ENCODE results near the gene CWC27. TPM values are rescaled to one million over a fixed set of nuclear protein-coding genes. Genes with fewer than 3 reads are reported as not detected.

Gene CWC27
- total RNA-seq, 1 donor from 2014 or later = 56.6 TPM

- peaks cover 5% of the 10 kb centered on the region for H3K36me3 Mint-ChIP-seq
- Histone ChIP-seq H3K27ac (peak overlapping the region; percentile 9), H3K9ac (no peak overlapping the region), H3K4me2 (peak overlapping the region; percentile 61), H3K9me3 (ENCODE audit: low read depth) (no peaks in the 10 kb centered on the region), H3K36me3 (no peaks in the 10 kb centered on the region), H3K79me2 (ENCODE audit: low read depth) (no peaks in the 10 kb centered on the region), H3K4me1 (peaks cover 17% of the 10 kb centered on the region), H4K20me1 (ENCODE audit: low read depth) (no peaks in the 10 kb centered on the region), H3K27me3 (no peaks in the 10 kb centered on the region), H3F3A (ENCODE audit: low read depth) (peaks cover 12% of the 10 kb centered on the region), H2AFZ (replicated peaks) (peak overlapping the region; percentile 40), H3K4me3 (no peak overlapping the region)
- TF ChIP-seq CTCF (IDR thresholded peaks at IDR 0.05) (no peak), EZH2 (IDR thresholded peaks at IDR 0.05) (no peak), EZH2phosphoT487 (IDR thresholded peaks at IDR 0.05) (no peak)
- peak overlapping the region; percentile 21 for H3K27ac Mint-ChIP-seq
- peaks cover 11% of the 10 kb centered on the region for H3K9me3 Mint-ChIP-seq
- H3K27me3 Mint-ChIP-seq (ENCODE audit: insufficient read depth, low read depth) = no peaks in the 10 kb centered on the region
- peak; percentile 76 for DNase-seq (ENCODE audit: low spot score)
- no peak overlapping the region for H3K4me3 Mint-ChIP-seq
- H3K4me1 Mint-ChIP-seq = no peaks in the 10 kb centered on the region
Observed at GRCh38 chr5:64939772-64940510, 171.2 kb downstream of the CWC27 start.

DNA sequence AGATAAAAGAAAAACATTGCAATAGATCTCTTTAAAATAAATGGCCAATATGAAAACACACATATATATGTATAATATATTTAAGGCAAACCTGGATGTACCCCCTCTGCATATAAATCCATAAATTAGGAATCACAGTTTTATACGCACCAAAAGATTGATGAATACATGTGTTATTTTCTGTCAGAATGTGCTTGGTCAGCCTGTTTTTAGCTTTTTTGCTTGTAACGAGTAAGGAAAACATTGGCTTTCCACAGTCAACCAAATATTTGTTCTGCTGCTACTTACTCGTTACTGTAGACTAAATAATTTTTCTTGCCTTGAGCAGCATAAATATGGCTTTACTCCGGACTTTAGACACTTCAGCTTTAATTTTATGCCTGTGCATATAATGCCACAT lies 173.7 kb downstream of the CWC27 start:
- no peak overlapping the region for H3K27ac Mint-ChIP-seq
- no peak for TF ChIP-seq CTCF (IDR thresholded peaks at IDR 0.05)
- no peak for TF ChIP-seq EZH2 (IDR thresholded peaks at IDR 0.05)
- H3K9me3 ChIP-seq (ENCODE audit: low read depth) = no peaks in the 10 kb centered on the region
- H3K27me3 Mint-ChIP-seq (ENCODE audit: insufficient read depth, low read depth) = no peaks in the 10 kb centered on the region
- H2AFZ ChIP-seq (replicated peaks) = no peak overlapping the region
- DNase-seq (ENCODE audit: low spot score) = no peak
- H3K27ac ChIP-seq = no peak overlapping the region
- no peaks in the 10 kb centered on the region for H3K27me3 ChIP-seq
- H3K4me1 Mint-ChIP-seq = no peaks in the 10 kb centered on the region
- H3K4me3 ChIP-seq = no peak overlapping the region
- no peaks in the 10 kb centered on the region for H3K9me3 Mint-ChIP-seq
- peaks cover 17% of the 10 kb centered on the region for H3K4me1 ChIP-seq
- no peaks in the 10 kb centered on the region for H3K36me3 Mint-ChIP-seq
- no peaks in the 10 kb centered on the region for H3K36me3 ChIP-seq
- H3K9ac ChIP-seq = no peak overlapping the region
- no peak overlapping the region for H3K4me3 Mint-ChIP-seq
- no peaks in the 10 kb centered on the region for H3K79me2 ChIP-seq (ENCODE audit: low read depth)
- peaks cover 12% of the 10 kb centered on the region for H3F3A ChIP-seq (ENCODE audit: low read depth)
- H3K4me2 ChIP-seq = no peak overlapping the region
- no peaks in the 10 kb centered on the region for H4K20me1 ChIP-seq (ENCODE audit: low read depth)

GRCh38 chr5:64944868-64945267 lies 176.1 kb downstream of the CWC27 start:
- no peaks in the 10 kb centered on the region for H4K20me1 ChIP-seq (ENCODE audit: low read depth)
- no peak overlapping the region for H3K27ac Mint-ChIP-seq

More at GRCh38 chr5:64944868-64945267, 176.1 kb downstream of the CWC27 start:
- Histone ChIP-seq H3K4me3 (no peak overlapping the region), H3F3A (ENCODE audit: low read depth) (peaks cover 2% of the 10 kb centered on the region), H3K9me3 (ENCODE audit: low read depth) (no peaks in the 10 kb centered on the region), H3K79me2 (ENCODE audit: low read depth) (no peaks in the 10 kb centered on the region), H3K27ac (no peak overlapping the region), H3K9ac (no peak overlapping the region), H2AFZ (replicated peaks) (no peak overlapping the region), H3K4me1 (peaks cover 6% of the 10 kb centered on the region), H3K4me2 (no peak overlapping the region), H3K36me3 (no peaks in the 10 kb centered on the region), H3K27me3 (no peaks in the 10 kb centered on the region)
- Mint-ChIP-seq H3K9me3 (no peaks in the 10 kb centered on the region), H3K36me3 (no peaks in the 10 kb centered on the region), H3K4me3 (no peak overlapping the region), H3K27me3 (ENCODE audit: insufficient read depth, low read depth) (no peaks in the 10 kb centered on the region), H3K4me1 (no peaks in the 10 kb centered on the region)
- TF ChIP-seq EZH2 (IDR thresholded peaks at IDR 0.05) (no peak), EZH2phosphoT487 (IDR thresholded peaks at IDR 0.05) (no peak), CTCF (IDR thresholded peaks at IDR 0.05) (no peak)
- no peak for DNase-seq (ENCODE audit: low spot score)
